HG03066 (cell line): ENCODE results near the gene CBY2.
"Not testable (repeated sequence)": the region's sequence is repeated elsewhere in the genome, so short reads cannot be mapped to it uniquely, and the experiment has no call there.

Experiments used
- ATAC-seq: cut with Tn5 transposase; IDR thresholded peaks from one replicate; pipeline ENCODE4 v1.9.1; 2021; ENCODE audit warnings: low read depth; ENCODE audit not compliant: unreplicated experiment

CBY2 gene

GRCh38 chr13:45702088-45702487 is at the start of gene CBY2:
TSS of gene CBY2 (plus strand) at chr13:45702320. CDS start at chr13:45702391, 71 bp downstream.
- ATAC-seq = no peak

GRCh38 chr13:45654633-45655349 is 47.3 kb upstream of the CBY2 start:
- ATAC-seq = no peak

DNA sequence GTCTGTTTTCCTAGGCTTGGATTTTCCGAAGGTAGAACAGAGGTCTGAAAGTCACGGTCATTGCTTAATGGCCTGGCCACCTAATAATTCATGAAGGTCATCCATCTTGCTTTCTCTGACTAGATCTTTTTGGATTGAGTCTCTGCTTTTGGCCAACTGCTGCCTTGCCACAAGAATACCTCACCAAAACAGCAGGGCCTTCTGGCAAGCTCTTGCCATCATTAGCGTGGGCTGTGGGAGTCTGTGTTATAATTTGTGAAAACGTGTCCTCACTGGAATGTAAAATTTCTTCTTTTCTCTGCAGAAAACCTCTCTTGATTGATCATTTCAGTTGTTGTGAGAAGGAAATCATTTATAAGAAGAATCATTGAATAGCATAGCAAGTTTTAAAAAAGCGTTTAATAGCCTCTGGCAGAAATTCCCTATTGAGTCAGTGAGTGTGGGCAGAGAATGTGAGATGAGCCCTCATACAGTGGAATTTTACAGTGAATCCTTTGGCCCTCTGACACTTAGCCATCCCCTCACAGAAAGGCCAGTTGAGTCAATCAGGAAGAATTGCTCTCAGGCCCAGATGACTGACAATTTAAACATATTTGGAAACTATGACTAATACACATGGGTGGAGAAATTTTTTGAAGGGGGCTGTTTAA is 43.4 kb upstream of the CBY2 start:
- ATAC-seq = no peak

DNA sequence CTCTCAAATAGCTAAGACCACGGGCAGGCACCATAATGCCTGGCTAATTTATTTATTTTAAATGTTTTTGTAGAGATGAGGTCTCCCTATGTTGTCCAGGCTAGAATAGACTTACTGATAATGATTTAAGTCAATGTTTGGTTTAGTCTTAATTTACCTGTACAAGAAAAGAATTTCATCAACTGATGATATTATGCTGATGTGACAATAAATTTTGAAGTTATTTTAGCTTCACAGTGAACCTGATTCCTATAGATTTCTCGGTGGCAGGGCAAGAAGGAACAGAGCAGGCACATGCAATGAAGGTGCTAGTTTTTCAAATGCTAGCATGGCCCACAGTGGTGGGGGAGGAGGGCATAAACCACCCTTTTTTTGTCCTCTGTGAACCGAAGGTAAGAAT is 42.6 kb upstream of the CBY2 start:
- ATAC-seq = no peak

GRCh38 chr13:45660458-45660857 is 41.7 kb upstream of the CBY2 start:
- not testable (repeated sequence) for ATAC-seq

DNA sequence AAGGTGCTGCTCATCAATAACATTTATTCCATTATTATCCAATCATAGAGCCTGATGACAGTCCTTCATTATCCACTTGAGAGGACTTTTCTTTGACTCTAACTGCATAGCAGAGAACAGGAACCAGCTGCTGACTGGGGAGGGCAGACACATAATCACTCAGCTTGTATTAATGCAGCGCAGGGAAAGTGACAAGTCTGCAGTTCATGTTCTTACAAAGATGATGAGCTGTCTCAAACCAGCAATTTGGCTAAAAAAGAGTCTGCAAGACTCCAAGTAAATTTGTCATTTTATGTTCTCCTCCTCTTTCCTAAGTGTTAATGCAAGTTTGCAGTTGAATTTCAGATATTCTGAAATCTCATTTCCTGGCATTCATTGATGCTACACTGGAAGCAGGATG is 40.0 kb upstream of the CBY2 start:
- no peak for ATAC-seq

GRCh38 chr13:45662903-45663302 is 39.2 kb upstream of the CBY2 start:
- not testable (repeated sequence) for ATAC-seq

GRCh38 chr13:45669626-45670025 is 32.5 kb upstream of the CBY2 start:
- not testable (repeated sequence) for ATAC-seq

GRCh38 chr13:45670189-45670885 is 31.8 kb upstream of the CBY2 start:
- no peak for ATAC-seq

- ATAC-seq = no peak
These were observed 27.2 kb upstream of the CBY2 start for GRCh38 chr13:45674908-45675307.

DNA sequence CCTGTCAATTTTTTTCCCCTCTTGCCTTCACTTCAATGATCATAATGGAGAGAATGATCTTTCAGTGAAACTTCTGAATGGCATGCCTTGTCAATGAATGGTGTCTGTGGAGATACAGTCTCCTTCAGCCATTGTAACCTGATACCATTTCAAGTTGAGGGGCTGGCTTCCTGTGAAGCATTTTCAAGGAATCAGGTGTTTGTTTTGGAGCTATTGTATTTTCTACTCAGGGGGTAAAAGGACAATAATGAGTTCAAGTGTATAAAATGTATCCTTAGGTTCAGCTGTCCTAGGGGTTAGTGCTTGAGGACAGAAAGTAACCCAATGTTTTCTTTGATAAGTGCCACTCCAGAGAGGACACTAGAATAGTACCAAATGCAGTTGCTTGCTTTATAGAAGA is 23.8 kb upstream of the CBY2 start:
- ATAC-seq = no peak

GRCh38 chr13:45681113-45681512 is 21.0 kb upstream of the CBY2 start:
- no peak for ATAC-seq

DNA sequence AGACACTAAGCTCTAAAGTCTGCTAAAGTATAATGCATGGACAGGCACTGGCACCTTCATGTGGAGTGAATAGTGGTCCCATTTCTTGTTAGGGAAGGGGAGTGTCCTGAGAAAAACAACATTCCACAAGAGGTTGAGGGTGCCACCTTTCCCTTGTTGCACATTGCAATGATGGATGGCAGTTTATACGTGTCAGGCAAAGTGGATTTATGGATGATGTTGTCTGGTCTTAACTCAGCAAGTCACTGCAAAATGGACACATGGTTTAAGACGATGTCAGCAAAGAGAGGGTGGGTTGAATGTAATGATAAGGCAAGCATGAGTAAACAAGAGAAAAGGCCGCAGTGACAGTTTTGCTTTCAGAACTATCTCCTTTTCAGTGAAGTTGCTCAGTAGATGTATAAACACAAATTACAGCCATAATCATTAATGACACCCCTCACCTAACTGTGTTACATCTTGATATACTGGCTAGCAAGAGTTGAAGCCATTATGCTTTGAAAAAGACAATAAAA is 19.6 kb upstream of the CBY2 start:
- ATAC-seq = no peak

GRCh38 chr13:45683701-45684100 is 18.4 kb upstream of the CBY2 start:
- no peak for ATAC-seq

DNA sequence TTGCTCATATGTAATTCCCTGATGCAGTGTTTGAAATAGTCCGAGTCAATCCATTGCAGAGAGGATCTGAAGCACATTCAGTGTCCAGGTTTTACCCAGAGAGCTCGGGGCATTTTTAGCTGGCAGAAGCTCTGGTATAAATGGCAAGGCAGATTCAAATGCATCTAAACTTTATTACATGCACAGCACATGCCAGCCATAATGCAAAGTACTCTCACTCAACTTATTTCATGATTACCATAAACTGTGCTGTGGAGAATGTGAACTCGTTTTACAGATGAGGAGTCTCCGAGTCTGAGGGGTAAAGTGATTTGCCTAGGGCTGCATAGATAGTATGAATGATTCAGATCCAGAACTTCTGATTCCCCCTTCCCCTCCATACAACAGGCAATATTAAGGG is 13.5 kb upstream of the CBY2 start:
- ATAC-seq = no peak

DNA sequence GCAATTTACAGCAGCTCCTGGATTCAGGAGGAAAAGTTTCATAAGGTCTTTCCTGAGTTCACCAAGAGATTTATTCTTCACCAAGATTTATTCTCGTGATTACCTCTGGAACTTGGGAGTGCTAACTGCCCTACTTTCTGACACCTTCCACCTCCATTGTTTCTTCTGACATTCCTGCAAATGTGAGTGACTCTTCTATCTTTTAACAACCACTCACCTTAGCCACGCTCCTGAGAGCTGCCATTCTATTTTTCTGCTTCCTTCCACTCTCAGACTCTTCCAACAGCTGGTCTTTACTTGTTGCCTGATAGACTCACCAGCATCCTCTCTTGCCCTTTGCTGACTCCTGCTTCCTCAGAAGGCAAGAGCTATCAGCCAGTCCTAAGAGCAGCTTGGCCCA is 11.5 kb upstream of the CBY2 start:
- no peak for ATAC-seq

DNA sequence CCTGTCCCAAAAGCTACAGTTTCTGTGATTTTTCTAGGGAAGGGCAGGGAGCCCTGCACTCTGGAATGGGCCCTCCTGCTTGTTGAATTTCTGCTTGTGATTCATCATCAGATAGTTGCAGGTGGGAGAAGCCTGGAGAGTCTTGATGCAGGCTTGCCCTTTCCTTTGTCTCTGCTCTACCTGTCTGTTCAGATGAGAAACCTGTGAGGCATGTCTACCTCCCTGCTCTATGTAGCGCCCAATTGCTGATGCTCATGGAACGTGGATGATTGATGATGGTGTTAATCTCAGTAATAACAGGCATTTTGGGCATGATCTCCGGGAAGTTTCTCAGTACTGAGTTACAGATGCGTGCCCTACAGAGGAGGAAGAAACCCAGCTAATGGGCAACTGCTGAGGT is 10.9 kb upstream of the CBY2 start:
- ATAC-seq = no peak

- no peak for ATAC-seq
These were observed 10.5 kb upstream of the CBY2 start for GRCh38 chr13:45691667-45692066.

DNA sequence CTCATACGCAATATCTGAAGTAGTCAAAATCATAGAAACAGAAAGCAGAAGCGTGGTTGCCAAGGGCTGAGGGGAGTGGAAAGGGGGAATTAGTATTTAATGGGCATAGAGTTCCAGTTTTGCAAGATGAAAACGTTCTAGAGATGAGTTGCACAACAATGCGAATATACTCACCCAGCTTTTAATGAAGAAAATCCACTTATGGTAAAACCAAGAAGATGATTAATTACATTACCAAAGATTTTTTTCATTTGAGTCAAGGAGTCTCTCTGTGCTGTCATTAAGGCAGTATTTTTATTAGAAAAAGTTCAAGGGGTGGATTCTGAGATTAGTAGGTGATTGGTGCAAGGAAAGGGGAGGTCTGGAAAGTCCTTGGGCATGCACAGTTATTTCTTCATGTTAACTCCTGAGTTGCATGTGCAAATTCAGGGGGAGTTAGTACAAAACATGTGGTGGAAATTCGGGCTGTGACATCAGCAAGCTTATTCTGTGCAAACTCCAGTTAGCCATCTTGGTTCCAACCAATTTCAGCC is 6.9 kb upstream of the CBY2 start:
- peak; percentile 35 for ATAC-seq

DNA sequence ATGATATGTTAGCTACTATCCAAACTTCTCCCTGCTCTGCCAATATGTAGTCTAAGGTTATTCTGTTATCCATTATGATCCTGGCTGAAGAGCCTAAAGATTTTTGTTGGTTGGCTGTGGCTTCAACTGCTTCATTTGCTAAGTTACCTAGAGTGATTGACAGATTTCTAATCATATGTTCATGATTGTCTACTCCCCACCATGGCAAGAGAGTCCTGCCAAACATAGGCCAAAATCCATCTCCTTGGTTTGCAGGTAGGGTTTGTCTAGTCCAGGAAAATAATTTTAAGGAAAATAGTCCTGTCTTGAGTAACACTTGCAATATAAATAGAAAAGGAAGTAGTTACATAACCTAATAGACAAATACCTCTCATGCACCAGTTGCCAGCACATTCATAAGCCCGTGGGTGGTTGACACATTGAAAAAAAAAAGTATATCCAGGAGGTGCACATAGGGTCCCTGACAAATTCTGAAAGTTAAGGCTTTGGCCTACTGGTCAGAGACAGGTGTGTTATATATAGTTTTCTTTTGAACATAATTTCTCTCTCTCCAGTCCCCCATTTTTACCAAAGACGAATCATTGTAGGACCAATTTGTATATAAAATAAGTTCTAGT is 5.4 kb upstream of the CBY2 start:
- ATAC-seq = peak; percentile 49
